PC-3 (cell line): ENCODE results near the gene DENR. TPM values are rescaled to one million over a fixed set of nuclear protein-coding genes. Genes with fewer than 3 reads are reported as not detected.
A peak's percentile ranks its signal among the peaks of the same experiment; 100 is the strongest.

ENCODE experiments used
- ATAC-seq: fragments of 200-7000 bp; cut with Tn5 transposase; 2 replicates; pipeline ENCODE4 v1.9.1; 2020; ENCODE audit warnings: mild to moderate bottlenecking, moderate library complexity
- BruUV-seq: library from RNA; stranded (reverse); fragments of 400-500 nt; replicated peaks from 2 replicates; lab custom pipeline; 2021; lab: Mats Ljungman, UMichigan
- CTCF ChIA-PET: fragments of 300-600 bp; sonication (Branson Sonifier 250); formaldehyde crosslinking; loops from one replicate; lab custom pipeline; 2022; ENCODE audit warnings: antibody characterized with exemption; lab: Charles Lee
- POLR2A ChIA-PET: fragments of 300-600 bp; sonication (Branson Sonifier 250); formaldehyde crosslinking; loops from one replicate; lab custom pipeline; 2022; ENCODE audit warnings: antibody characterized with exemption; ENCODE audit not compliant: unreplicated experiment; lab: Charles Lee
- DNase-seq: peaks from one replicate; pipeline ENCODE4 v3.0.0-alpha.2; 2015
- H2AFZ ChIP-seq: fragments of 300-600 bp; sonication (generic); 2 replicates; pipeline ENCODE4 v1.6.0; 2016; ENCODE audit warnings: antibody characterized with exemption, low read length
- H3F3A ChIP-seq: fragments of 300-600 bp; sonication (generic); one replicate; pipeline ENCODE4 v1.6.0; 2017; ENCODE audit warnings: antibody characterized with exemption, low read length, control low read depth, mild to moderate bottlenecking; ENCODE audit not compliant: unreplicated experiment
- H3K27ac ChIP-seq: fragments of 300-600 bp; sonication (generic); 2 replicates; pipeline ENCODE4 v1.5.1; 2016; ENCODE audit warnings: mild to moderate bottlenecking, low read length
- H3K27me3 ChIP-seq: fragments of 300-600 bp; sonication (generic); 2 replicates; pipeline ENCODE4 v1.6.1; 2016; ENCODE audit warnings: low read length, mixed read lengths
- H3K36me3 ChIP-seq: fragments of 300-600 bp; sonication (generic); 2 replicates; pipeline ENCODE4 v1.6.1; 2016; ENCODE audit warnings: low read depth, mixed run types, low read length, mixed read lengths
- H3K4me1 ChIP-seq: fragments of 300-600 bp; sonication (generic); 2 replicates; pipeline ENCODE4 v1.5.1; 2016; ENCODE audit warnings: low read length; ENCODE audit not compliant: insufficient read depth
- H3K4me2 ChIP-seq: fragments of 300-600 bp; sonication (generic); 2 replicates; pipeline ENCODE4 v1.6.0; 2016; ENCODE audit warnings: low read length
- H3K4me3 ChIP-seq: fragments of 300-600 bp; sonication (generic); 2 replicates; pipeline ENCODE4 v1.5.1; 2016; ENCODE audit warnings: mild to moderate bottlenecking, low read length, mixed read lengths
- H3K79me2 ChIP-seq: fragments of 300-600 bp; sonication (generic); 2 replicates; pipeline ENCODE4 v1.6.1; 2017; ENCODE audit warnings: low read length, mixed read lengths
- H3K9ac ChIP-seq: fragments of 300-600 bp; sonication (generic); 2 replicates; pipeline ENCODE4 v1.6.0; 2016; ENCODE audit warnings: mild to moderate bottlenecking, low read length
- H3K9me2 ChIP-seq: fragments of 300-600 bp; sonication (generic); replicated peaks from 2 replicates; pipeline ENCODE4 v1.6.1; 2016; ENCODE audit warnings: mixed run types, low read length, mixed read lengths
- H3K9me3 ChIP-seq: fragments of 300-600 bp; sonication (generic); 2 replicates; pipeline ENCODE4 v1.6.1; 2016; ENCODE audit warnings: low read length, mixed read lengths
- H4K20me1 ChIP-seq: fragments of 300-600 bp; sonication (generic); 2 replicates; pipeline ENCODE4 v1.6.1; 2016; ENCODE audit warnings: low read length, mixed read lengths
- CTCF ChIP-seq: fragments of 300-600 bp; sonication (generic); conservative IDR thresholded peaks from 2 replicates; pipeline ENCODE4 v1.5.1; 2017; ENCODE audit warnings: antibody characterized with exemption, low read depth, mild to moderate bottlenecking, low read length
- EZH2 ChIP-seq: fragments of 300-600 bp; sonication (generic); IDR thresholded peaks from one replicate; pipeline ENCODE4 v1.6.1; 2017; ENCODE audit warnings: antibody characterized with exemption, mild to moderate bottlenecking, low read length; ENCODE audit not compliant: unreplicated experiment
- EZH2phosphoT487 ChIP-seq: fragments of 300-600 bp; sonication (generic); IDR thresholded peaks from 2 replicates; pipeline ENCODE4 v1.6.1; 2018; ENCODE audit warnings: mild to moderate bottlenecking, antibody characterized with exemption, low read length, borderline replicate concordance
- intact Hi-C: fragments of 100-400 bp; cut with micrococcal nuclease; formaldehyde crosslinking; loops from 2 replicates; pipeline ENCODE4 v1.9.0; 2023
- total RNA-seq: library from RNA; depleted of rRNA; stranded (reverse); fragments of >200 nt; gene quantifications from 2 replicates; pipeline ENCODE4 v1.2.3, GENCODE V29; 2014

The DENR gene
- total RNA-seq, 1 experiment from 2014 or later = 91.9 TPM

GRCh38 chr12:122790393-122791075 is 37.9 kb downstream of the DENR start:
- Histone ChIP-seq H4K20me1 (no peaks in the 10 kb centered on the region), H3K27me3 (no peaks in the 10 kb centered on the region), H3K9me2 (no peaks in the 10 kb centered on the region), H3K36me3 (no peaks in the 10 kb centered on the region), H3K27ac (no peak overlapping the region), H3F3A (no peaks in the 10 kb centered on the region), H3K4me2 (no peak overlapping the region), H3K79me2 (no peaks in the 10 kb centered on the region), H3K9ac (no peak overlapping the region), H3K9me3 (no peaks in the 10 kb centered on the region), H2AFZ (no peak overlapping the region), H3K4me3 (no peak overlapping the region), H3K4me1 (peaks cover 8% of the 10 kb centered on the region)
- intact Hi-C loops = no loop called here
- ATAC-seq = no peak
- ChIA-PET POLR2A (interaction anchor here (0.6 kb wide), 3 partner anchors 19 to 337 kb away, joined by 3 to 6 read pairs (median 3); no protein-coding TSS in a partner anchor), CTCF (no interaction called here)
- no TSS peak for BruUV-seq
- DNase-seq = no peak
- no peak for TF ChIP-seq EZH2phosphoT487
- TF ChIP-seq EZH2 = no peak
- no peak for TF ChIP-seq CTCF

GRCh38 chr12:122793685-122794106 is 41.1 kb downstream of the DENR start:
- H3K9me2 ChIP-seq = no peaks in the 10 kb centered on the region
- no peak overlapping the region for H3K4me3 ChIP-seq
- TF ChIP-seq EZH2 = no peak
- TF ChIP-seq CTCF = peak; percentile 88
- POLR2A ChIA-PET = no interaction called here
- no peaks in the 10 kb centered on the region for H3K27me3 ChIP-seq
- BruUV-seq = no TSS peak
- H3K36me3 ChIP-seq = no peaks in the 10 kb centered on the region
- intact Hi-C loops = loop anchor here (1.0 to 2.0 kb wide), 2 partner anchors 41 to 159 kb away; partner anchors contain the start of gene HIP1R
- DNase-seq (peak; percentile 76), ATAC-seq (peak; percentile 86)
- H3F3A ChIP-seq = no peaks in the 10 kb centered on the region
- H2AFZ ChIP-seq = peak overlapping the region; percentile 45; the same call in 1 of the 2 replicates
- H3K27ac ChIP-seq = no peak overlapping the region
- no peak overlapping the region for H3K4me2 ChIP-seq
- H3K4me1 ChIP-seq = peaks cover under 1% of the 10 kb centered on the region; the same call in 1 of the 2 replicates
- H3K79me2 ChIP-seq = no peaks in the 10 kb centered on the region
- H3K9me3 ChIP-seq = no peaks in the 10 kb centered on the region
- CTCF ChIA-PET = interaction anchor here (0.6 to 1.4 kb wide), 8 partner anchors 9 to 417 kb away, joined by 3 to 7 read pairs (median 4); no protein-coding TSS in a partner anchor
- no peaks in the 10 kb centered on the region for H4K20me1 ChIP-seq
- H3K9ac ChIP-seq = no peak overlapping the region

GRCh38 chr12:122795807-122796206 is 43.2 kb downstream of the DENR start:
- Histone ChIP-seq H3K36me3 (no peaks in the 10 kb centered on the region), H3K9me2 (no peaks in the 10 kb centered on the region), H3K27ac (no peak overlapping the region), H4K20me1 (no peaks in the 10 kb centered on the region), H3F3A (no peaks in the 10 kb centered on the region), H3K9ac (no peak overlapping the region), H3K9me3 (no peaks in the 10 kb centered on the region), H3K27me3 (no peaks in the 10 kb centered on the region), H3K4me3 (no peak overlapping the region), H2AFZ (no peak overlapping the region), H3K4me2 (no peak overlapping the region), H3K4me1 (no peaks in the 10 kb centered on the region), H3K79me2 (no peaks in the 10 kb centered on the region)
- POLR2A ChIA-PET = no interaction called here
- ATAC-seq (no peak), DNase-seq (no peak)
- intact Hi-C loops = no loop called here
- TF ChIP-seq CTCF = no peak
- TF ChIP-seq EZH2phosphoT487 = no peak
- no TSS peak for BruUV-seq
- CTCF ChIA-PET = no interaction called here
